HFFc6 (cell line): Measurements from ENCODE around the gene EPAS1. TPM values are rescaled to one million over a fixed set of nuclear protein-coding genes. Genes with fewer than 3 reads are reported as not detected.
A peak's percentile ranks its signal among the peaks of the same experiment; 100 is the strongest.

Experiments used
- DNase-seq: peaks from one replicate; pipeline ENCODE4 v3.0.0-alpha.2; 2018
- H3K27ac Mint-ChIP-seq: 2 replicates; pipeline ENCODE4 v1.8.0; 2020; ENCODE audit warnings: mild to moderate bottlenecking, mixed read lengths
- H3K27me3 Mint-ChIP-seq: 2 replicates; pipeline ENCODE4 v1.8.0; 2021; ENCODE audit warnings: mild to moderate bottlenecking, moderate library complexity, mixed read lengths; ENCODE audit not compliant: insufficient read depth
- H3K36me3 Mint-ChIP-seq: 2 replicates; pipeline ENCODE4 v1.8.0; 2021; ENCODE audit warnings: low read depth, mixed read lengths
- H3K4me1 Mint-ChIP-seq: 2 replicates; pipeline ENCODE4 v1.8.0; 2020; ENCODE audit warnings: low read depth, mixed read lengths
- H3K4me3 Mint-ChIP-seq: 2 replicates; pipeline ENCODE4 v1.8.0; 2020; ENCODE audit warnings: mild to moderate bottlenecking, moderate library complexity, mixed read lengths
- H3K9me3 Mint-ChIP-seq: 2 replicates; pipeline ENCODE4 v1.8.0; 2020; ENCODE audit warnings: mild to moderate bottlenecking, mixed read lengths
- CTCF ChIP-seq: fragments of 200-600 bp; sonication (generic); IDR thresholded peaks from 2 replicates; pipeline ENCODE4 v1.5.0; 2021; ENCODE audit warnings: antibody characterized with exemption, mild to moderate bottlenecking
- total RNA-seq, 6 experiments: library from RNA; stranded (reverse); fragmentation: NEBNext Ultra II Directional; extraction: Animal tissue kit (Norgen Biotek cat#: 25700); gene quantifications; 2 replicates in 1 of 6; 3 replicates in 5 of 6; pipeline ENCODE4 v1.2.3, GENCODE V29; 2021

EPAS1 gene
- total RNA-seq, 6 experiments from 2014 or later, result 93.5 to 115 (median 101) TPM

- DNase-seq, result no peak
- H3K9me3 Mint-ChIP-seq, result no peaks in the 10 kb centered on the region
- no peak overlapping the region for H3K4me3 Mint-ChIP-seq
- peaks cover 26% of the 10 kb centered on the region for H3K4me1 Mint-ChIP-seq
- TF ChIP-seq CTCF, result no peak
- no peaks in the 10 kb centered on the region for H3K36me3 Mint-ChIP-seq
- H3K27me3 Mint-ChIP-seq, result peaks cover 8% of the 10 kb centered on the region; the same call in 1 of the 2 replicates
- H3K27ac Mint-ChIP-seq, result no peak overlapping the region
These were observed 131.8 kb downstream of the EPAS1 start for GRCh38 chr2:46428911-46429436.

GRCh38 chr2:46430413-46430812, 133.2 kb downstream of the EPAS1 start:
- H3K27me3 Mint-ChIP-seq, result peaks cover 6% of the 10 kb centered on the region; the same call in 1 of the 2 replicates
- no peak overlapping the region for H3K27ac Mint-ChIP-seq
- no peak for DNase-seq
- H3K36me3 Mint-ChIP-seq, result no peaks in the 10 kb centered on the region
- TF ChIP-seq CTCF, result no peak
- H3K9me3 Mint-ChIP-seq, result no peaks in the 10 kb centered on the region
- H3K4me3 Mint-ChIP-seq, result no peak overlapping the region
- H3K4me1 Mint-ChIP-seq, result peaks cover 40% of the 10 kb centered on the region

GRCh38 chr2:46430992-46431391, 133.8 kb downstream of the EPAS1 start:
- Mint-ChIP-seq H3K36me3 (no peaks in the 10 kb centered on the region), H3K27me3 (peaks cover 2% of the 10 kb centered on the region; the same call in 1 of the 2 replicates), H3K4me1 (peaks cover 46% of the 10 kb centered on the region), H3K4me3 (no peak overlapping the region), H3K9me3 (no peaks in the 10 kb centered on the region), H3K27ac (no peak overlapping the region)
- TF ChIP-seq CTCF, result no peak
- no peak for DNase-seq

GRCh38 chr2:46431481-46432235, 134.5 kb downstream of the EPAS1 start:
- no peak overlapping the region for H3K27ac Mint-ChIP-seq
- H3K27me3 Mint-ChIP-seq, result peaks cover 2% of the 10 kb centered on the region; the same call in 1 of the 2 replicates
- H3K36me3 Mint-ChIP-seq, result no peaks in the 10 kb centered on the region
- no peak for TF ChIP-seq CTCF
- H3K9me3 Mint-ChIP-seq, result no peaks in the 10 kb centered on the region
- H3K4me3 Mint-ChIP-seq, result no peak overlapping the region
- H3K4me1 Mint-ChIP-seq, result peaks cover 46% of the 10 kb centered on the region
- no peak for DNase-seq

GRCh38 chr2:46434851-46435273, 137.7 kb downstream of the EPAS1 start:
- Mint-ChIP-seq H3K36me3 (peaks cover 4% of the 10 kb centered on the region; the same call in 1 of the 2 replicates), H3K9me3 (no peaks in the 10 kb centered on the region), H3K27ac (peak overlapping the region; percentile 42), H3K4me1 (peaks cover 56% of the 10 kb centered on the region), H3K27me3 (peaks cover 2% of the 10 kb centered on the region; the same call in 1 of the 2 replicates), H3K4me3 (peak overlapping the region; percentile 13)
- no peak for TF ChIP-seq CTCF
- DNase-seq, result peak; percentile 51
